GM06990 (cell line): ENCODE data around the gene CAMTA1.

Source experiments
- DNase-seq: peaks from one replicate; pipeline ENCODE4 v3.0.0-alpha.2; 2011; ENCODE audit not compliant: insufficient read length; ENCODE audit errors: extremely low read depth
- H3K27me3 ChIP-seq: replicated peaks from 2 replicates; pipeline ENCODE4 v1.6.0; 2011; ENCODE audit warnings: low read length; ENCODE audit not compliant: control insufficient read depth, insufficient read depth
- H3K36me3 ChIP-seq: 2 replicates; pipeline ENCODE4 v1.5.1; 2011; ENCODE audit warnings: low read length; ENCODE audit not compliant: control insufficient read depth, insufficient read depth
- H3K4me3 ChIP-seq: replicated peaks from 2 replicates; pipeline ENCODE4 v1.5.1; 2011; ENCODE audit warnings: low read depth, mild to moderate bottlenecking, control low read depth, low read length
- TF ChIP-seq, protein P1 (sequence below): IDR thresholded peaks from 2 replicates; pipeline ENCODE4 v1.5.1; 2011; ENCODE audit warnings: low read length, control low read depth, mild to moderate bottlenecking, inconsistent platforms; ENCODE audit not compliant: insufficient read depth, poor library complexity, severe bottlenecking

Gene CAMTA1

DNA sequence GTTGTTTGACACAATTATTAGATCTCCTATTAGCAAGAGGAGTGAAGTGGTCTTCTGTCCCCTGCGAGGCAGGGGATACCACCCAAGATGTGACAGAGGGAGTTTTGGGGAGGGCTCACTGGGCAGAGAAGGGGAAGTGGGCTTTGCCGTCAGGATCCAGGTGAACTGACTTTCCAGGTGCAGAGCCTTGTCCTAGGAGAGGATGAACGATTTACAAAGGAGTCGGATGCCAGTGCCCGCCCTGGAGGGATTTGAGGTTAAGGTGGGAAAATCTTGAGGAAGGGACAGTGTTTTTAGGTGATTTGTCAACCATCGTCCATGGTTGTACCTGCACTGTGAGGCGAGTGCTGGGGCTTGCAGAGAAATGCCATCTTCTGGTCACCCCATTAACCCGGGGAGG is 201.0 kb downstream of the CAMTA1 start:
- Histone ChIP-seq H3K36me3 (no peaks in the 10 kb centered on the region), H3K27me3 (no peaks in the 10 kb centered on the region; the same call in none of the 2 replicates), H3K4me3 (no peak overlapping the region)
- DNase-seq = no peak
- TF ChIP-seq, protein P1, sequence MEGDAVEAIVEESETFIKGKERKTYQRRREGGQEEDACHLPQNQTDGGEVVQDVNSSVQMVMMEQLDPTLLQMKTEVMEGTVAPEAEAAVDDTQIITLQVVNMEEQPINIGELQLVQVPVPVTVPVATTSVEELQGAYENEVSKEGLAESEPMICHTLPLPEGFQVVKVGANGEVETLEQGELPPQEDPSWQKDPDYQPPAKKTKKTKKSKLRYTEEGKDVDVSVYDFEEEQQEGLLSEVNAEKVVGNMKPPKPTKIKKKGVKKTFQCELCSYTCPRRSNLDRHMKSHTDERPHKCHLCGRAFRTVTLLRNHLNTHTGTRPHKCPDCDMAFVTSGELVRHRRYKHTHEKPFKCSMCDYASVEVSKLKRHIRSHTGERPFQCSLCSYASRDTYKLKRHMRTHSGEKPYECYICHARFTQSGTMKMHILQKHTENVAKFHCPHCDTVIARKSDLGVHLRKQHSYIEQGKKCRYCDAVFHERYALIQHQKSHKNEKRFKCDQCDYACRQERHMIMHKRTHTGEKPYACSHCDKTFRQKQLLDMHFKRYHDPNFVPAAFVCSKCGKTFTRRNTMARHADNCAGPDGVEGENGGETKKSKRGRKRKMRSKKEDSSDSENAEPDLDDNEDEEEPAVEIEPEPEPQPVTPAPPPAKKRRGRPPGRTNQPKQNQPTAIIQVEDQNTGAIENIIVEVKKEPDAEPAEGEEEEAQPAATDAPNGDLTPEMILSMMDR = no peak

DNA sequence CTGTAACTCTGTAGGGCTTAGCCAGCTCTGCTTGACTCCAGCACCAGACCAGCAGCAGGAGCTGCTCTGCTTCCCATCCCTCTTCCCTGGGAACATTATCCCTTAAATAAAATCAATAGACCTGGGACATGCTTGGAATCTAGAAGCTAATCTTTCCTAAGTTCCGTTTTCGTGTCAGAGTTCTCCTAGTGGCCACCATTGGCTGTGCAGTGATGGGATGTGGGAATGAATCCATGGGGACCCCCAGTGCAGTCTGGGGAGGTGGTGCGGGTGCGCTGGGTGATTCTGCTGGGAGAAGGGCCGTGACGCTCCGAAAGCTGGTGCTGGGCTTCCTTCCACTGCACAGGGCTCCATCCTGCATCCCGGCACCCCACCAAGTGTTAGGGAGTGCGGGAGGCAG is 202.7 kb downstream of the CAMTA1 start:
- DNase-seq = no peak
- TF ChIP-seq, protein P1 = no peak
- no peak overlapping the region for H3K4me3 ChIP-seq
- H3K36me3 ChIP-seq = no peaks in the 10 kb centered on the region
- no peaks in the 10 kb centered on the region; the same call in none of the 2 replicates for H3K27me3 ChIP-seq

DNA sequence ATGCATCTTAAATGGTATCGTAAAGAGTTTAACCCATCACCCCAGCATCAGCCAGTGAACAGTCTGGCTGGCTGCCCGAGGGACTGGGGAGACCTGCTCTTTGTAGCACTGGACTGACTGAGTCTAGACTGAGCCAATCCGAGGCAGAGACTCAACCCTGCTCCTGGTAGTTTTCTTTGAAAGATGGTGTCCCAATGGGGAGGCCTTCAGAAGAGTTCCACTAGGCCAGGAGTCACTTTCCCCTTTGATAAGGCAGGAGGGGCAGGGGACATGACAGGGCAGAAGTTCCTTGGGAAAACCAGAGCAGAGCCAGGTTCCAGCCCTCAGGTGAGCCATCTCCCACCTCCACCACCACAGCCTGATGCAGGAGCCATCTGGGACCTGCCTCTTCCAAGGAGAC is 203.5 kb downstream of the CAMTA1 start:
- no peaks in the 10 kb centered on the region; the same call in none of the 2 replicates for H3K27me3 ChIP-seq
- no peak overlapping the region for H3K4me3 ChIP-seq
- no peaks in the 10 kb centered on the region for H3K36me3 ChIP-seq
- DNase-seq = no peak
- TF ChIP-seq, protein P1 = no peak

DNA sequence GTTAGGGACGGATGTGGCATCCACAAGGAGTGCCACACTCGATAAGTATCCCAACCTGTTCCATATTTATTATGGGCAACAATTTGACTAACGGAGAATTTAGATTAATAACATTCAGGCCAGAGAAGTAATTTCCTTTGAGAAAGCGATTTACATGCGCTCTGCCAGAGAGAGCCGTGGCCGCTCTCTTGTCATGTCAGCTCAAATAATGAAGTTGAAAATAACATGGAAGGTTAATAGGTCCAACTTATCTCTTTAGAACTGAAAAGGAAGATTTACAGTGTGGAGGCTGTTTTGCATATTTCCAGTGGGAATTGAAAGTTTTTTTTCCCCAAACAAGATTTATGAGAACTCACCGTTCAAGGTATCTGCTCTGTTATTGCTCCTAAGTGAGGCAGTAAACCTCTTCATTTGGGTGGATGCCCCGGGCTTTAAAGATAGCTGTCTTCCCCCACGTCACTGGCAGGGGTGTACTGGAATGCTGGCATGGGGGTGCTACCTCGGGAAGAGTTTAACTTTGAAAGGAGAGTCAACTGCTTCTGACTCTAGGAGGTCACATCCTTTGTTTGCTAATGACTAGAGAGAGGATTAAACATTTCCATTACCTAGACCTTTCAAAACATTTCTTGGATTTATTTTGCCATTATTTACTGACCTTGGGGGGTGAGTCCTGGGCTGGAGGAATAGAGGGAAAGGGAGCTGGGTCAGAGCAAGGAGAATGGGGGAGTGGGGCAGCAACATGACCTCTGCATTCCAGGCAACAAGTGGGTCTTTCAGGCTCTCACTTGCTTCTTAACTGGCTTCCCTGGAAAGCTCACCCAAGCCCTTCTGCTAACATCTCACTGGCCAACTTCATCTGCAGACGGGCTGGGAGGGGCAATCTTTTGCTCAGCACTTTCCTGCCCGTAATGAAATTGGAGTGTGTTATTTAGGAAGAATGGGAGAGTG is 204.2 kb downstream of the CAMTA1 start:
- no peak overlapping the region for H3K4me3 ChIP-seq
- TF ChIP-seq, protein P1 = no peak
- H3K27me3 ChIP-seq = no peaks in the 10 kb centered on the region; the same call in none of the 2 replicates
- DNase-seq = no peak
- no peaks in the 10 kb centered on the region for H3K36me3 ChIP-seq

DNA sequence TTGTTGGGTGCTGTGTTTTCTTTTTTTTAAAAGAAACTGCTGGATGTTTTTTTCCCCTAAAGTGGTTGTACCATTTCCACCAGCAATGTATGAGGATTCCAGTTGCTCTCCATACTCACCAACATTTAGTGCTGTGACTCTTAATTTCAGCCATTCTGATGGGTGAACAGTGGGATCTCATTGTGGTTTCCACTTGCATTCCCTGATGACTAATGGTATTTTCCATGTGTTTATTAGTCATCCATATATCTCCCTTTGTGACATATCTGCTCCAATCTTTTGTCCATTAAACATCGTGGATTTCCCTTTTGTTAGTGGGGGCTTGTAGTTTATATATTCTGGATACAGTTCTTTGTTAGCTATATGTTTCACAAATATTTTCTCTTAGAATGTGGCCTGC is 206.0 kb downstream of the CAMTA1 start:
- no peaks in the 10 kb centered on the region for H3K36me3 ChIP-seq
- no peaks in the 10 kb centered on the region; the same call in none of the 2 replicates for H3K27me3 ChIP-seq
- H3K4me3 ChIP-seq = no peak overlapping the region
- TF ChIP-seq, protein P1 = no peak
- no peak for DNase-seq

DNA sequence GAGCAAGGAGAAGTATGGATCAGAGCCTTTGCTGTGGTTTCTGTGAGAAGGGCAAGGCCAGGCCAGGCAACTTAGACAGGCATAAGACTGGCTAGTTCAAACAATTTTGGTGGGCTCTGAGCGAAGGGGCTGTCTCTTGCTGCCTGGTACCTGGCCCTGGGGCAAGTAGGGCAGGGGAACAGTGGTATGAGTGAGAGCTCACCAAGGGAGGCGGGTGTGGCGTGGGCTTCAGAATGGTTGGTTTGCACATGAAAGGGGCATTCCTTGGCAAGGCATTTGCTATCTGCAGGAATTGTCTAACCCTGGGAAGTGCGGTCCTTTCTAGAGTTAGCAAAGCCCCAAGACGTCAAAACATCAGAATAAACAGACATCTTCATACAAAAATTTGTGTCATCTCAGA is 210.5 kb downstream of the CAMTA1 start:
- Histone ChIP-seq H3K36me3 (no peaks in the 10 kb centered on the region), H3K27me3 (no peaks in the 10 kb centered on the region; the same call in 1 of the 2 replicates), H3K4me3 (no peak overlapping the region)
- DNase-seq = no peak
- TF ChIP-seq, protein P1 = no peak
